OCI-LY1 (cell line): ENCODE results near the gene POLR1A.

Experiments used
- EZH2 ChIP-seq: fragments of 200-600 bp; sonication (generic), shearing (Covaris generic); IDR thresholded peaks from 2 replicates; pipeline ENCODE4 v1.8.0; 2017; ENCODE audit warnings: borderline replicate concordance, mixed run types, mild to moderate bottlenecking, antibody characterized with exemption, low read length, moderate library complexity, mixed read lengths
- TF ChIP-seq, protein P1 (sequence below): fragments of 200-600 bp; sonication (generic), shearing (Covaris generic); IDR thresholded peaks from 2 replicates; pipeline ENCODE4 v1.5.1; 2017; ENCODE audit warnings: mild to moderate bottlenecking, antibody characterized with exemption, low read length, moderate library complexity, mixed read lengths

DNA sequence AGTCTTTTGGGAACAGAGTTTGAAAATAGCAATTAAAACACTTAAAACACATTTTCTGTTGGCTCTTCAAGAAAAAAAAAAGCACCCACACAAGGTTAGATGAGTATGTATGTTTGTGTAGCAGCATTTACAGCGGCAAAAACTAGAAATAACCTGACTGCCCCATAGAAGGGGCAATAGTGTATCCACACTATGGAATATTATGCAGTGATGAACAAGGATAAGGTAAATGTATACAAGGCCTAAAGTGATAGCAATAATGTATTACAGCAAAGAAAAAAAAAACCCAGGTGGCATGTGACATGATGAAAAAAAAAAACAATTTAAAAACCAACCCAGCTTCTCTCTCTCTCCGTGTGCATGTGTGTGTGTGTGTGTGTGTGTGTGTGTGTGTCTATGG lies 34.8 kb downstream of the POLR1A start:
- TF ChIP-seq, protein P1, sequence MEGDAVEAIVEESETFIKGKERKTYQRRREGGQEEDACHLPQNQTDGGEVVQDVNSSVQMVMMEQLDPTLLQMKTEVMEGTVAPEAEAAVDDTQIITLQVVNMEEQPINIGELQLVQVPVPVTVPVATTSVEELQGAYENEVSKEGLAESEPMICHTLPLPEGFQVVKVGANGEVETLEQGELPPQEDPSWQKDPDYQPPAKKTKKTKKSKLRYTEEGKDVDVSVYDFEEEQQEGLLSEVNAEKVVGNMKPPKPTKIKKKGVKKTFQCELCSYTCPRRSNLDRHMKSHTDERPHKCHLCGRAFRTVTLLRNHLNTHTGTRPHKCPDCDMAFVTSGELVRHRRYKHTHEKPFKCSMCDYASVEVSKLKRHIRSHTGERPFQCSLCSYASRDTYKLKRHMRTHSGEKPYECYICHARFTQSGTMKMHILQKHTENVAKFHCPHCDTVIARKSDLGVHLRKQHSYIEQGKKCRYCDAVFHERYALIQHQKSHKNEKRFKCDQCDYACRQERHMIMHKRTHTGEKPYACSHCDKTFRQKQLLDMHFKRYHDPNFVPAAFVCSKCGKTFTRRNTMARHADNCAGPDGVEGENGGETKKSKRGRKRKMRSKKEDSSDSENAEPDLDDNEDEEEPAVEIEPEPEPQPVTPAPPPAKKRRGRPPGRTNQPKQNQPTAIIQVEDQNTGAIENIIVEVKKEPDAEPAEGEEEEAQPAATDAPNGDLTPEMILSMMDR, result no peak
- no peak for TF ChIP-seq EZH2
